H9 (cell line): ENCODE results near the gene SLCO4A1. TPM values are rescaled to one million over a fixed set of nuclear protein-coding genes. Genes with fewer than 3 reads are reported as not detected.

Experiments
- DNase-seq: peaks from one replicate; pipeline ENCODE4 v3.0.0-alpha.2; 2017
- H2AFZ ChIP-seq: one replicate; pipeline ENCODE4 v1.6.1; 2013; ENCODE audit warnings: mild to moderate bottlenecking, low read length, control low read depth, moderate library complexity
- H2AK5ac ChIP-seq: 2 replicates; pipeline ENCODE4 v1.6.1; 2013; ENCODE audit warnings: low read length, control low read depth, mixed read lengths; ENCODE audit not compliant: insufficient read length
- H2BK120ac ChIP-seq: one replicate; pipeline ENCODE4 v1.6.1; 2013; ENCODE audit warnings: low read depth, mild to moderate bottlenecking, low read length, control low read depth, inconsistent platforms; ENCODE audit not compliant: poor library complexity, severe bottlenecking
- H2BK12ac ChIP-seq: 2 replicates; pipeline ENCODE4 v1.6.1; 2013; ENCODE audit warnings: low read length, control low read depth, mixed read lengths, low read depth; ENCODE audit not compliant: insufficient read length
- H2BK15ac ChIP-seq: 2 replicates; pipeline ENCODE4 v1.6.1; 2013; ENCODE audit warnings: low read depth, low read length, control low read depth
- H2BK20ac ChIP-seq: one replicate; pipeline ENCODE4 v1.6.1; 2013; ENCODE audit warnings: low read depth, mild to moderate bottlenecking, low read length, control low read depth, inconsistent platforms; ENCODE audit not compliant: poor library complexity, severe bottlenecking
- H2BK5ac ChIP-seq: 2 replicates; pipeline ENCODE4 v1.6.1; 2013; ENCODE audit warnings: low read length, control low read depth, mixed read lengths; ENCODE audit not compliant: insufficient read length
- H3K14ac ChIP-seq: 2 replicates; pipeline ENCODE4 v1.6.1; 2013; ENCODE audit warnings: low read length, control low read depth; ENCODE audit not compliant: insufficient read depth
- H3K18ac ChIP-seq: 2 replicates; pipeline ENCODE4 v1.6.1; 2013; ENCODE audit warnings: low read depth, mild to moderate bottlenecking, mixed read lengths, low read length, control low read depth; ENCODE audit not compliant: insufficient read length
- H3K23ac ChIP-seq: 2 replicates; pipeline ENCODE4 v1.6.1; 2013; ENCODE audit warnings: low read length, control low read depth, mixed read lengths, low read depth; ENCODE audit not compliant: insufficient read length
- H3K23me2 ChIP-seq: 2 replicates; pipeline ENCODE4 v1.6.1; 2013; ENCODE audit warnings: low read depth, mild to moderate bottlenecking, mixed read lengths, low read length, control low read depth; ENCODE audit not compliant: insufficient read length, poor library complexity, severe bottlenecking
- H3K27ac ChIP-seq: 2 replicates; pipeline ENCODE4 v1.5.1; 2013; ENCODE audit warnings: low read length, control low read depth, mixed read lengths, low read depth; ENCODE audit not compliant: insufficient read length
- H3K27me3 ChIP-seq: 2 replicates; pipeline ENCODE4 v1.6.1; 2013; ENCODE audit warnings: low read length, control low read depth, inconsistent platforms; ENCODE audit not compliant: insufficient read depth
- H3K4ac ChIP-seq: 2 replicates; pipeline ENCODE4 v1.6.1; 2013; ENCODE audit warnings: low read depth, mild to moderate bottlenecking, control low read depth, inconsistent platforms, low read length, moderate library complexity
- H3K4me1 ChIP-seq: 2 replicates; pipeline ENCODE4 v1.6.1; 2013; ENCODE audit warnings: low read length, control low read depth, inconsistent platforms; ENCODE audit not compliant: insufficient read depth
- H3K4me2 ChIP-seq: 2 replicates; pipeline ENCODE4 v1.6.1; 2013; ENCODE audit warnings: low read length, control low read depth, mixed read lengths; ENCODE audit not compliant: insufficient read length, insufficient read depth
- H3K56ac ChIP-seq: 2 replicates; pipeline ENCODE4 v1.6.1; 2013; ENCODE audit warnings: low read depth, mild to moderate bottlenecking, mixed read lengths, low read length, control low read depth; ENCODE audit not compliant: insufficient read length
- H3K79me1 ChIP-seq: 2 replicates; pipeline ENCODE4 v1.6.1; 2013; ENCODE audit warnings: low read depth, mild to moderate bottlenecking, moderate library complexity, low read length, control low read depth, inconsistent platforms; ENCODE audit not compliant: insufficient read depth, poor library complexity, severe bottlenecking
- H3K79me2 ChIP-seq: 2 replicates; pipeline ENCODE4 v1.6.1; 2013; ENCODE audit warnings: low read length, control low read depth, inconsistent platforms; ENCODE audit not compliant: insufficient read depth
- H3K9ac ChIP-seq: 2 replicates; pipeline ENCODE4 v1.6.1; 2013; ENCODE audit warnings: low read length, control low read depth, mixed read lengths; ENCODE audit not compliant: insufficient read length; ENCODE audit errors: extremely low read depth
- H3K9me3 ChIP-seq: one replicate; pipeline ENCODE4 v1.6.1; 2013; ENCODE audit warnings: low read depth, low read length, inconsistent platforms; ENCODE audit not compliant: control insufficient read depth
- H3T11ph ChIP-seq: one replicate; pipeline ENCODE4 v1.6.1; 2013; ENCODE audit warnings: mild to moderate bottlenecking, low read length, control low read depth, inconsistent platforms
- H4K20me1 ChIP-seq: one replicate; pipeline ENCODE4 v1.6.1; 2013; ENCODE audit not compliant: control insufficient read depth, insufficient read length, insufficient read depth
- H4K5ac ChIP-seq: 2 replicates; pipeline ENCODE4 v1.6.1; 2013; ENCODE audit warnings: low read depth, mild to moderate bottlenecking, mixed read lengths, low read length, control low read depth; ENCODE audit not compliant: insufficient read length
- H4K8ac ChIP-seq: replicated peaks from 2 replicates; pipeline ENCODE4 v1.6.1; 2013; ENCODE audit warnings: low read length, control low read depth, mixed read lengths, low read depth; ENCODE audit not compliant: insufficient read length
- H4K91ac ChIP-seq: 2 replicates; pipeline ENCODE4 v1.6.1; 2013; ENCODE audit warnings: low read depth, mild to moderate bottlenecking, moderate library complexity, mixed read lengths, low read length, control low read depth; ENCODE audit not compliant: insufficient read length
- H3K27ac Mint-ChIP-seq, 3 experiments: 2 replicates in 2 of 3; 3 replicates in 1 of 3; pipeline ENCODE4 v1.8.0; 2020 to 2021; ENCODE audit warnings: mixed read lengths in 3 of 3, mild to moderate bottlenecking in 1 of 3, moderate library complexity in 1 of 3
- H3K27me3 Mint-ChIP-seq: 2 replicates; pipeline ENCODE4 v1.8.0; 2021; ENCODE audit warnings: low read depth, mild to moderate bottlenecking, moderate library complexity, mixed read lengths
- H3K36me3 Mint-ChIP-seq, 3 experiments: 2 replicates in 2 of 3; 3 replicates in 1 of 3; pipeline ENCODE4 v1.8.0; 2020 to 2021; ENCODE audit warnings: low read depth in 3 of 3, mixed read lengths in 3 of 3; ENCODE audit not compliant: insufficient read depth in 1 of 3
- H3K4me1 Mint-ChIP-seq, 2 experiments: 2 replicates each; pipeline ENCODE4 v1.8.0; 2020; ENCODE audit warnings: mixed read lengths in 2 of 2
- H3K4me3 Mint-ChIP-seq, 2 experiments: 2 replicates in 1 of 2; 3 replicates in 1 of 2; pipeline ENCODE4 v1.8.0; 2020 to 2021; ENCODE audit warnings: mild to moderate bottlenecking in 2 of 2, mixed read lengths in 2 of 2, moderate library complexity in 1 of 2
- H3K9me3 Mint-ChIP-seq, 2 experiments: 2 replicates in 1 of 2; 3 replicates in 1 of 2; pipeline ENCODE4 v1.8.0; 2020; ENCODE audit warnings: mild to moderate bottlenecking in 2 of 2, mixed read lengths in 2 of 2, moderate library complexity in 1 of 2
- CTCF ChIP-seq: fragments of 200-600 bp; sonication (generic); conservative IDR thresholded peaks from 3 replicates; pipeline ENCODE4 v1.8.0; 2021; ENCODE audit warnings: antibody characterized with exemption, mild to moderate bottlenecking
- WGBS: extraction: QIAGEN DNeasy Blood & Tissue Kit; methylation state at CpG from one replicate; pipeline ENCODE4 v1.1.7; 2013; ENCODE audit warnings: missing lambda C conversion rate, low lambda C conversion rate, mixed read lengths; ENCODE audit not compliant: insufficient read length; ENCODE audit errors: extremely low coverage; 5-methylcytosine and 5-hydroxymethylcytosine counted together
- total RNA-seq: library from RNA; stranded (reverse); gene quantifications from 2 replicates; pipeline ENCODE4 v1.2.1, GENCODE V29; 2021

Gene SLCO4A1
- total RNA-seq, 1 experiment from 2014 or later = 9.4 TPM

GRCh38 chr20:62651285-62652021, 9.2 kb downstream of the SLCO4A1 start:
- Mint-ChIP-seq H3K9me3 (no peaks in the 10 kb centered on the region), H3K4me3 (no peak overlapping the region), H3K4me1 (peaks cover 19 to 32% of the 10 kb centered on the region in 2 experiments), H3K27me3 (0 out of 2 replicates have a peak, but pooled peaks cover 2% of the 10 kb centered on the region), H3K27ac (no peak overlapping the region; a peak in 1 of 7 replicates), H3K36me3 (0 out of 7 replicates have a peak, but pooled peaks cover 0 to 2% (median 0%) of the 10 kb centered on the region in 3 experiments)
- Histone ChIP-seq H2AFZ (no peak overlapping the region), H3K79me2 (no peaks in the 10 kb centered on the region; the same call in 1 of the 2 replicates), H3K27ac (no peak overlapping the region), H3K9me3 (no peaks in the 10 kb centered on the region), H4K20me1 (no peaks in the 10 kb centered on the region), H4K5ac (no peak overlapping the region), H3K27me3 (no peaks in the 10 kb centered on the region), H3K18ac (no peak overlapping the region), H2BK20ac (no peak overlapping the region), H3K9ac (no peak overlapping the region), H3K79me1 (no peaks in the 10 kb centered on the region), H3K23me2 (no peaks in the 10 kb centered on the region), H3K56ac (no peak overlapping the region), H3K23ac (no peak overlapping the region), H3K4me2 (no peak overlapping the region), H3K14ac (no peak overlapping the region), H3K4ac (no peak overlapping the region), H2BK12ac (no peak overlapping the region), H4K8ac (no peak overlapping the region), H2BK15ac (no peak overlapping the region), H3T11ph (no peak overlapping the region), H4K91ac (no peak overlapping the region), H2BK5ac (no peak overlapping the region), H3K4me1 (no peaks in the 10 kb centered on the region; the same call in 1 of the 2 replicates), H2BK120ac (no peak overlapping the region), H2AK5ac (no peak overlapping the region)
- TF ChIP-seq CTCF = no peak
- no peak for DNase-seq
- no CpG with 5 or more reads among the region's 24 CpGs for WGBS
